Loucy (cell line): Measurements from ENCODE around the gene CACNB2.

ENCODE experiments used
- CTCF ChIP-seq: fragments of 200-600 bp; sonication (generic); conservative IDR thresholded peaks from 2 replicates; pipeline ENCODE4 v1.5.1; 2014; ENCODE audit warnings: mild to moderate bottlenecking, antibody characterized with exemption, low read length
- EZH2phosphoT487 ChIP-seq: fragments of 200-600 bp; IDR thresholded peaks from 2 replicates; pipeline ENCODE4 v1.6.1; 2018; ENCODE audit warnings: antibody characterized with exemption, mild to moderate bottlenecking, moderate library complexity, borderline replicate concordance

- TF ChIP-seq CTCF: no peak
- TF ChIP-seq EZH2phosphoT487: no peak
Observed at GRCh38 chr10:18213271-18213670, 73.0 kb downstream of the CACNB2 start.
